HL-60 (cell line): ENCODE results near the gene OR4A5.
"Not testable (repeated sequence)": the region's sequence is repeated elsewhere in the genome, so short reads cannot be mapped to it uniquely, and the experiment has no call there.

ENCODE experiments used
- GABPA ChIP-seq: IDR thresholded peaks from 2 replicates; pipeline ENCODE4 v1.6.1; 2012; ENCODE audit warnings: low read depth
- TF ChIP-seq, protein P1 (sequence below): IDR thresholded peaks from 2 replicates; pipeline ENCODE4 v1.6.1; 2012; ENCODE audit warnings: low read depth; ENCODE audit not compliant: insufficient replicate concordance
- TF ChIP-seq, protein P2 (sequence below): IDR thresholded peaks from one replicate; pipeline ENCODE4 v1.5.1; 2011; ENCODE audit warnings: low read length, control low read depth, inconsistent platforms; ENCODE audit not compliant: insufficient read depth

DNA sequence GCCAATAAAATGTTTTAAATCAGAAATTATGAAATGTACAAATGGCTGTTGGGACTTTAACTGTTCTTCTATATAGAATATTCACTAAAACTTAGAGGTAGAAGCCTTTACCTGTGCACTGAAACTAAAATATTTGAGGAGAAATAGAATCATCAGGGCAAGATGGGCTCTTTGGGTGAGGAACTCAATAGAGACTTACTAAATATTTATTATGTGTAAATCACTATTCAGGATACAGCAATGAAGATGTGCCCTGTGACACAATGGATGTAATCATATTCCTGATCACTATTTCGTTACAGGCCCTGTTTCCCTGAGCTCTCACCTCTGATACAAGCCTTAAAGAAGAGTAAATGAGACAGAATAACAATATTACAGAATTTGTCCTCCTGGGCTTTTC, at the start of gene OR4A5:
- TF ChIP-seq, protein P1, sequence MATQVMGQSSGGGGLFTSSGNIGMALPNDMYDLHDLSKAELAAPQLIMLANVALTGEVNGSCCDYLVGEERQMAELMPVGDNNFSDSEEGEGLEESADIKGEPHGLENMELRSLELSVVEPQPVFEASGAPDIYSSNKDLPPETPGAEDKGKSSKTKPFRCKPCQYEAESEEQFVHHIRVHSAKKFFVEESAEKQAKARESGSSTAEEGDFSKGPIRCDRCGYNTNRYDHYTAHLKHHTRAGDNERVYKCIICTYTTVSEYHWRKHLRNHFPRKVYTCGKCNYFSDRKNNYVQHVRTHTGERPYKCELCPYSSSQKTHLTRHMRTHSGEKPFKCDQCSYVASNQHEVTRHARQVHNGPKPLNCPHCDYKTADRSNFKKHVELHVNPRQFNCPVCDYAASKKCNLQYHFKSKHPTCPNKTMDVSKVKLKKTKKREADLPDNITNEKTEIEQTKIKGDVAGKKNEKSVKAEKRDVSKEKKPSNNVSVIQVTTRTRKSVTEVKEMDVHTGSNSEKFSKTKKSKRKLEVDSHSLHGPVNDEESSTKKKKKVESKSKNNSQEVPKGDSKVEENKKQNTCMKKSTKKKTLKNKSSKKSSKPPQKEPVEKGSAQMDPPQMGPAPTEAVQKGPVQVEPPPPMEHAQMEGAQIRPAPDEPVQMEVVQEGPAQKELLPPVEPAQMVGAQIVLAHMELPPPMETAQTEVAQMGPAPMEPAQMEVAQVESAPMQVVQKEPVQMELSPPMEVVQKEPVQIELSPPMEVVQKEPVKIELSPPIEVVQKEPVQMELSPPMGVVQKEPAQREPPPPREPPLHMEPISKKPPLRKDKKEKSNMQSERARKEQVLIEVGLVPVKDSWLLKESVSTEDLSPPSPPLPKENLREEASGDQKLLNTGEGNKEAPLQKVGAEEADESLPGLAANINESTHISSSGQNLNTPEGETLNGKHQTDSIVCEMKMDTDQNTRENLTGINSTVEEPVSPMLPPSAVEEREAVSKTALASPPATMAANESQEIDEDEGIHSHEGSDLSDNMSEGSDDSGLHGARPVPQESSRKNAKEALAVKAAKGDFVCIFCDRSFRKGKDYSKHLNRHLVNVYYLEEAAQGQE, result not testable (repeated sequence)
- TF ChIP-seq, protein P2, sequence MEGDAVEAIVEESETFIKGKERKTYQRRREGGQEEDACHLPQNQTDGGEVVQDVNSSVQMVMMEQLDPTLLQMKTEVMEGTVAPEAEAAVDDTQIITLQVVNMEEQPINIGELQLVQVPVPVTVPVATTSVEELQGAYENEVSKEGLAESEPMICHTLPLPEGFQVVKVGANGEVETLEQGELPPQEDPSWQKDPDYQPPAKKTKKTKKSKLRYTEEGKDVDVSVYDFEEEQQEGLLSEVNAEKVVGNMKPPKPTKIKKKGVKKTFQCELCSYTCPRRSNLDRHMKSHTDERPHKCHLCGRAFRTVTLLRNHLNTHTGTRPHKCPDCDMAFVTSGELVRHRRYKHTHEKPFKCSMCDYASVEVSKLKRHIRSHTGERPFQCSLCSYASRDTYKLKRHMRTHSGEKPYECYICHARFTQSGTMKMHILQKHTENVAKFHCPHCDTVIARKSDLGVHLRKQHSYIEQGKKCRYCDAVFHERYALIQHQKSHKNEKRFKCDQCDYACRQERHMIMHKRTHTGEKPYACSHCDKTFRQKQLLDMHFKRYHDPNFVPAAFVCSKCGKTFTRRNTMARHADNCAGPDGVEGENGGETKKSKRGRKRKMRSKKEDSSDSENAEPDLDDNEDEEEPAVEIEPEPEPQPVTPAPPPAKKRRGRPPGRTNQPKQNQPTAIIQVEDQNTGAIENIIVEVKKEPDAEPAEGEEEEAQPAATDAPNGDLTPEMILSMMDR, result not testable (repeated sequence)
- not testable (repeated sequence) for TF ChIP-seq GABPA
